GM19324 (cell line): Measurements from ENCODE around the gene PNMA1.

ENCODE experiments used
- ATAC-seq: cut with Tn5 transposase; IDR thresholded peaks from one replicate; pipeline ENCODE4 v1.9.1; 2021; ENCODE audit warnings: mild to moderate bottlenecking, moderate library complexity; ENCODE audit not compliant: unreplicated experiment, low FRiP score

Gene PNMA1

GRCh38 chr14:73751157-73751691 is 37.0 kb upstream of the PNMA1 start:
- ATAC-seq: no peak

DNA sequence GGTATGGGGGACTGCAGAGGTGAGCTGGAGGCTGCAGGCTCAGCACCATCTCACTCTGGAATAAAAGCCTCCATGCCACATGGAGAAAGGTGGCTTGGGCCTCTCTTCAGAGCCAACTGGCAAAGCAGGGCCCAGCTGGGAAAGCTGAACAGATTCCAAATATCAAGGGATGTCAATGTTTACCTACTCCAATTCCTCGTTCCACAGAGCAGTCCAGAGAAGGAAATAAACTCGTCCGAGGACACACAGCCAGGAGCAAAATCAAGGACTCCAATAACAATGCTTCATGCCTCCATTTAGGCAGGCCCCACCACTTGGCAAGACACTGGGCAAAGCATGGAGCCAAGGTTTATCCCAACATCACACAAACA is 36.3 kb upstream of the PNMA1 start:
- no peak for ATAC-seq

GRCh38 chr14:73749706-73750530 is 35.7 kb upstream of the PNMA1 start:
- ATAC-seq: no peak

DNA sequence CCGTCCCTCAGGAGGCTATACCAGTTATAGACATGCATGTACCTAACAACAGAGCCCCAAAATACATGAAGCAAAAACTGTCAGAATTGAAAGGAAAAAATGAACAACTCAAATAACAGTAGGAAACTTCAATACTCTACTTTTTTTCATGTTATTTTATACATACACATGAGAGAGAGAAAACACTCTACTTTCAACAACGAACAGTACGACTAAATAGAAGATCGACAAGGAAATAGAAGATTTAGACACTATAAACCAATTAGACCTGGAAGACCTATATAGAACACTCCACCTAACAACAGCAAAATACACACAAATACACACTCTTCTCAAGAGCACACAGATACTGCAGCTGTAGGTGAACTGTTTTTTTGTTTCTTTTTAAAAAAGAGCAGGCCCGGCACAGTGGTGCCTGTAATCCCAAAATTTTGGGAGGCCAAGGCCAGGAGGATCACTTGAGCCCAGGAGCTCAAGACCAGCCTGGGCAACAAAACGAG is 34.7 kb upstream of the PNMA1 start:
- no peak for ATAC-seq

DNA sequence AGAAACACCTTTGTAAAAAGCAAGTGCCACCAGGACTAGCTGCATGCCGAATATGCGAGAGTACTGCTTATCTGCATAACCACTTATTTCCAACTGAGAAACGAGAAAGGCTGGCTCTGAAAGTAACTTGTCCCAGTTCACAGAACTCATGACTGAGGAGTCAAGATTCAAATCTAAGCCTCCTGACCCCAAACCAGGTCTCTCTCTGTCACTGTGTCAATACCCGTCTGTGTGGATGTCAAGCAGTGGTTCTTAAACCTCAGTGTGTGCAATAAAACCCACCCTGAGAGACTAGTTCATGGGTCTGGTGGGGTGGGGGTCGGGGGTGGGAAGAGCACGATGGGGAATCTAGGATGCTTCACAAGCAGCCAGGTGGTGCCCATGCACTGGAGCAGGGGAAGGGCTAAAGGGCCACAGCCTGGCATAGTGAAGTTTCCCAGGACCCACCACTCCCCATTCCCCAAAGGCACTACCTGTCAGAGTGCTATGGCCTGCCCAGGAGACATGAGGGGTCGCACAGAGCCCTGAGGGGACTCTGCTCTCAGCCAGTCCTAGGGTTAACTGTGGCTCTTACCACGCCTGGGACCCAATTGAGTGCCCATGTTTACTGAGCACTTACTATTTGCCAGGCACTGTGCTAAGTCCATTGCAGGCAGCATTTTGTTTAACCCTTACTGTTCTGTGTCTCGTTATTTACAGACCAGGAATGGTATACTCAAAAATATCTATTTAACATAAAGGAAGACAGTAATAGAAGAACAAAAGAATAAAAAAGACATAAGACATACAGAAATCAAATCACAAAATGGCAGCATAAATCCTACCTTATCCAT is 33.4 kb upstream of the PNMA1 start:
- ATAC-seq: no peak

DNA sequence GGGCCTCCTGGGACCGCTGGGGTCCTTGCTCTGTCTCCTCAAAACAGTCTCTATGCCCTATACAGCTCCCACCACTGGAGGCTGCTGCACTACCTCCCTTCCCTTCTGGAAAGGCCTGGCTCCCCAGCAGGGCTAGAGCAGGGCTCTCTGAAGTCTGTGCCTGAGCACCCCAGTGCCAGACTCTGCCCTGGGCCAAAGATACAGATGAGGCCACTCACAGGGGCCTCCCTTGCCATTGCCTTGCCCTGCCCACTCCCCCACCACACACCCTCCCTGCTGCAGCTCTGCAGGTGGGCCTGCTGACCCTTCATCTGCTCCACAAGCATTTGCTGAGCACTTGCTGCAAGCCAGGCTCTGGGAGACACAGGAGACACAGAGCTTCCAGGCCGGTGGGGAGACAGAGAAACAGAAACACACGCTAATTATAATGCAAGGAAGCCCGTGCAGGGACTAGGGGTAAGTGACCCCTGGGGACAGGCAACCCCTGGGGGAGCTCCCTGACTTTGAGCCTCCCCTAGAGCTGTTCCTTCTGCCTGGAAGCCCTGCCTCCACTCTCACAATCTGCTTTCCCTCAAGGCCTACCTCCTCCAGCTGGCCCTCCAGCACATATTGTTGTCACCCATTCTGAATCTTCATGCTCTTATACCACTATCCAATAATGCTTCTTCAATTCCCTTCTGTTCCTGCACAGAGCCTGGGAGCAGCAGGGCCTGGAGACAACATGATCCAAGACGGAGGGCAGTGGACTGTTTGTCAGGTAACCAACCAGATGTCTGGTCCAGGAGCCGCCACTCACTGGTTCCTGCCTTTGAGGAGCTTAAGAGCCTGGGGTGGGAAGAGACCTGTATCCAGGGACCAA is 32.6 kb upstream of the PNMA1 start:
- ATAC-seq: no peak

GRCh38 chr14:73745571-73746519 is 31.7 kb upstream of the PNMA1 start:
- ATAC-seq: no peak

DNA sequence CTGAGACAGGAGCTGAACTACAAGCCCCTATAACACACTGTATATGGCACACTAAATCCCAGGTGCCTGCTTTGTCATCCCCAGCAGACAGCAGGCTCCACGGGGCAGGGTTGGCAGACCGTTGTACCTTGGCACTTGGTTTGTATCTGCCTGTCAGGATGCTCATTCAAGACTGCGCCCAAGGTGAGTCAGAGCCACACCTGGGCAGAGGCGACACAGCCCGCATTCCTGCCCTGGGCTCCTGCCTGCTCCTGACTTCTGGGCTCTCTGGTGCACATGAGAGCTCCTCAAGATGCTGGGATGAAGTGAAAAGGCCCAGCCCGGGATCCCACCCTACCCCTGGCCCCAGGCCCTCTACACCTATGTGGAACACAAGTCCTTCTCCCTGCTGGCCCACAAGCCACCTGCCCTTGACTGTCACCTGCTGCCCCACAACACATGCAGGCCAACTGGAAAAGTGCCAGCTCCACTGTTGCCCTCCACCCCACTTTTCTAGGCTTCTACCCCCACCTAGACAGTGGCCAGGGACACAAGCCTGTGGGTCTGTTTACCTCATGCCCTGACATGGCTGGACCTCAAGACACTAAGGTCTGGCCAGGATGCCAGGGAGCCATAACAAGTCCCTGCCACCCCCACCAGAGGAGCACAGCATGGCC is 30.8 kb upstream of the PNMA1 start:
- ATAC-seq: no peak

- no peak for ATAC-seq
These were observed 30.1 kb upstream of the PNMA1 start for GRCh38 chr14:73744175-73744867.

GRCh38 chr14:73743431-73743931 is 29.3 kb upstream of the PNMA1 start:
- ATAC-seq: no peak

DNA sequence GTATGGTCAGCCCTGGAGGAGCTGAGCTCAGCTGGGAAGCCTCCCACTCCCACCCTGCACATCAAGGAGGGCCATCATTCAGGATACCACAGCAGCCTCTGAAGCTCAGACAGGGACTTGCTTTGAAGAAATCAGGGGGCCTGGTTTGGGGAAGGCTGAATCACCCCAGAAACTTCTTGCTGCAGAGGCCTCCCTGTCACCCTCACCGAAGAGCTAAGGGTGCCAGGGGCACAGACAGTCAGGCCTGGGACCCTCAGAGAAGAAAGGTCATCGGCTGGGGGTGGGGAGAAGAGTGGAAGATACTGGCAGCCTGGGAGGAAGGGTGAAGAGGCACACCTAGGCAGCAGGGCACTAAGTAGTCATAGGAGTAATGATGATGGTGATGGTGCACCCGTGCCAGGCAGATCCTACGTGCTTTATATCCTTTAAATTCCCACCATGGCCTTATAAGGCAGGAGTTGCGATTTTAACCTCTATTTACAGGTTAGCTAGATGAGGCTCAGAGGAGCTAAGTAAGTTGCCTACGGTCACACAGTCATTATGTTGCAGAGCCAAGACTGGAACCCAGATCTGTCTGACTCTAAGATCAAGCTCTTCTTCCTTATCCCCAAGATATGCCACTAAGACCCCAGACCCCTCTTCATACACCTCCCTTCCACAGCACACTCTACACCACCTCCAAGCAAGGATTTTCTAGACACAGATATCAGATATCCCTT is 28.5 kb upstream of the PNMA1 start:
- no peak for ATAC-seq

GRCh38 chr14:73741876-73742519 is 27.8 kb upstream of the PNMA1 start:
- no peak for ATAC-seq

- ATAC-seq: no peak
These were observed 27.2 kb upstream of the PNMA1 start for GRCh38 chr14:73741386-73741875.

- ATAC-seq: no peak
These were observed 26.6 kb upstream of the PNMA1 start for GRCh38 chr14:73740618-73741326.

DNA sequence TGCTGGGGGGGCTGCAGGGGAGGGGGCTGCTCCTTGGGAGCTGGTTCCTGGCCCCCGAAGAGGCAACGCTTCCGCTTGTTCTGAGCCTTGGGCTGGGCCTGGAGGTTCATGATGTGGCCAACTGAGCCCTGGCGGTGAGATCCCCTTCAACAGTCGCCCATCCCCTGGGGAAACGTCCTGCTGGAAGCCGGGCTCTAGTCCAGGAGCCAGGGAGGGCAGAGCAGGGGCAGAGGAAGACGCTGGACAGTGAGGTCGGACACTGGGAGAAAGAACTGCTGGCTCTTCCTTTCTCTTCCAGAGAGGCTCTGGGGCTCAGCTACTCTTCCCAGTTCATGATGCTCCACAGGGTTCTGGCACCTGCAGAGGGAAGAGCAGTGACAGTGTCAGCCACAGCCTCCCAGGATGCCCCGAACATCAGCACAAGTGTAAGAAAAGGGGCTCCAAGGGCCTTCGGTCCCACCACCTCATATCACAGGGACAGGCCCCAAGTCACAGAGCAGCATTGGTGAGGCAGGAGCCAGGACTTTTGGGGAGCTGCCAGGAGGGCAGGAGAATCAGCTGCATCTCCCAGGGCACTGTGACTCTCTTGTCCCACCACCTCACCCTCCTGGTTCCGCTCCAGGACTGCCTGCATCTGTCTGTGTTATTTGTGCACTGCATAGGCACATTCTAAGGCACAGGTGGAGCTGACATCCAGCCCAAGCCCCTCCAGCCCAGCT is 25.9 kb upstream of the PNMA1 start:
- ATAC-seq: no peak
